Lower leg skin (tissue), 4 donors: ENCODE data around the gene GRB10. TPM values are rescaled to one million over a fixed set of nuclear protein-coding genes. Genes with fewer than 3 reads are reported as not detected.

Source experiments
- DNase-seq, 2 donors: peaks; one replicate each; pipeline ENCODE4 v3.0.0-alpha.2; 2019; ENCODE audit warnings: low spot score in 2 of 2
- H3K4me3 ChIP-seq: fragments of 200-600 bp; sonication (generic); 2 replicates; pipeline ENCODE4 v1.5.1; 2017; ENCODE audit warnings: mild to moderate bottlenecking, low read depth; ENCODE audit not compliant: poor library complexity, severe bottlenecking
- POLR2A ChIP-seq, 2 donors: fragments of 450-650 bp; IDR thresholded peaks; one replicate each; pipeline ENCODE4 v1.6.1; 2016 to 2017; ENCODE audit warnings: antibody characterized with exemption in 2 of 2, mild to moderate bottlenecking in 1 of 2, moderate library complexity in 1 of 2
- WGBS, 2 donors: methylation state at CpG; one replicate each; pipeline ENCODE4 v1.1.5; 2018; 5-methylcytosine and 5-hydroxymethylcytosine counted together
- intact Hi-C: fragments of 100-400 bp; cut with DNase I; formaldehyde crosslinking; loops from one replicate; pipeline ENCODE4 v1.15.0; 2023; ENCODE audit warnings: low total_unique reads
- total RNA-seq, 4 donors: library from RNA; depleted of rRNA; stranded (reverse); fragments of >200 nt; gene quantifications; one replicate each; pipeline ENCODE4 v1.1.0, GENCODE V29; 2016
- TF ChIP-seq, protein P1 (sequence below), 3 donors: fragments of 450-650 bp; IDR thresholded peaks; one replicate each; pipeline ENCODE4 v1.5.1; 2016; ENCODE audit warnings: antibody characterized with exemption in 3 of 3, mild to moderate bottlenecking in 3 of 3, moderate library complexity in 2 of 3

GRB10 gene
- total RNA-seq, 4 donors from 2014 or later, result 6.6 to 25.7 (median 15.2) TPM

DNA sequence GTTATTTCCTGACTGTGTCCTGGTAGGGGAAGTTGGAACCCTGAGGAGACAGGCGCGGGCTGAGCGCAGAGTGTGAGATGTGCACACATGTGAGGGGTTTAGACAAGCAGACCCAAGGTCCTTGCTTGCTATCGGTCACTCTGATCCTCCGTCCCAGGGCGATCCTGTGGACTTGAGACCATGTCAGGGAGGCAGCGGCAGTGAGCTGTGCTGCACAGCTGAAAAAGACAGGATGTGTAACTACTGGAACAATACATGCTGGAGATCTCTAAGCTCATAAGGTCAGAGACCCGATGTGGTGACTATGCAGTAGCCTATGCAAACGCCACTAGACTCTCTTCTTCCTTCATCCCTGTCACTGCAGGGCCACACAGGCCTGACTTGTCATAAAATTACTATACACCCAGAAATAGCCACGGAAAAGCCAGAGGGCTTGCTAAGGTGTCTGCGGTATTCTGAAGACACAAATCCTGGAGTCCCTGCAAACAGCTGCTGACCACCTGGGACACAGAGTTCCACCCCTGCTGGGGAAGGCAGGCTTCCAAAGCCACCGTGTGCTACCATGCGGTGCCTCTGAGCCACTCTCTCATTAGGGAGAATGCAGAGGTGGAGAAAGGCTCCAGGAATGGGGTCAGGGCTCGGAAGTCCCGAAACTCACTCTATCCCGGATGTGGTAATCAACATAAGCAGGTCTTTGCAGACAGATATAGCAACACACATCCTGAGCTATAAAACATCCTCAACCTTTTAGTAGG is 126.4 kb downstream of the GRB10 start:
- no peak overlapping the region for H3K4me3 ChIP-seq
- 85 to 86% methylated on average over 16 of the region's 16 CpGs for WGBS, 2 donors
- no peak for TF ChIP-seq POLR2A (IDR thresholded peaks at IDR 0.05)
- TF ChIP-seq, protein P1, sequence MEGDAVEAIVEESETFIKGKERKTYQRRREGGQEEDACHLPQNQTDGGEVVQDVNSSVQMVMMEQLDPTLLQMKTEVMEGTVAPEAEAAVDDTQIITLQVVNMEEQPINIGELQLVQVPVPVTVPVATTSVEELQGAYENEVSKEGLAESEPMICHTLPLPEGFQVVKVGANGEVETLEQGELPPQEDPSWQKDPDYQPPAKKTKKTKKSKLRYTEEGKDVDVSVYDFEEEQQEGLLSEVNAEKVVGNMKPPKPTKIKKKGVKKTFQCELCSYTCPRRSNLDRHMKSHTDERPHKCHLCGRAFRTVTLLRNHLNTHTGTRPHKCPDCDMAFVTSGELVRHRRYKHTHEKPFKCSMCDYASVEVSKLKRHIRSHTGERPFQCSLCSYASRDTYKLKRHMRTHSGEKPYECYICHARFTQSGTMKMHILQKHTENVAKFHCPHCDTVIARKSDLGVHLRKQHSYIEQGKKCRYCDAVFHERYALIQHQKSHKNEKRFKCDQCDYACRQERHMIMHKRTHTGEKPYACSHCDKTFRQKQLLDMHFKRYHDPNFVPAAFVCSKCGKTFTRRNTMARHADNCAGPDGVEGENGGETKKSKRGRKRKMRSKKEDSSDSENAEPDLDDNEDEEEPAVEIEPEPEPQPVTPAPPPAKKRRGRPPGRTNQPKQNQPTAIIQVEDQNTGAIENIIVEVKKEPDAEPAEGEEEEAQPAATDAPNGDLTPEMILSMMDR (IDR thresholded peaks at IDR 0.05), result no peak
- intact Hi-C loops, result no loop called here
- peak; percentile 11 to 82 for DNase-seq

DNA sequence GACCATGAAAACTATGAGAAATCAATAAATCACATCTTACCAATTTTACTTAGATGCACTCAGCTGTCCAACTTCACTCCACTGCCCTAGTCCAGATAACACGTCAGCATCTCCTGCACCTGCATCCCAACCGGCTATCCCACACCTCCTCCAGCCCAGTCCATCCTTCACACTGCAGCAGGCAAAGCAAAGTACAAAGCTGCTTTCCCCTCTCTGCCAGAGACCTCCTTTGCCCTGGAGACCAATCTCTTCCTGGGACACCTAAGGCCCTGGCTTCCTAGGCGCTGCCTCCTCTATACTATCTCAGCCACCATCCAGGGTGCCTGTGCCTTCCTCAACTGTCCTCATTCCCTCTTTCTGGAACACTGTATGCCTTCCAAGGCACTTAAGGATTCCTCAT is 127.2 kb downstream of the GRB10 start:
- peak; percentile 8 to 50 for DNase-seq
- no peak for TF ChIP-seq POLR2A (IDR thresholded peaks at IDR 0.05)
- TF ChIP-seq, protein P1 (IDR thresholded peaks at IDR 0.05), result no peak
- intact Hi-C loops, result no loop called here
- H3K4me3 ChIP-seq, result no peak overlapping the region
- 97% methylated on average over 3 of the region's 3 CpGs for WGBS, 2 donors

DNA sequence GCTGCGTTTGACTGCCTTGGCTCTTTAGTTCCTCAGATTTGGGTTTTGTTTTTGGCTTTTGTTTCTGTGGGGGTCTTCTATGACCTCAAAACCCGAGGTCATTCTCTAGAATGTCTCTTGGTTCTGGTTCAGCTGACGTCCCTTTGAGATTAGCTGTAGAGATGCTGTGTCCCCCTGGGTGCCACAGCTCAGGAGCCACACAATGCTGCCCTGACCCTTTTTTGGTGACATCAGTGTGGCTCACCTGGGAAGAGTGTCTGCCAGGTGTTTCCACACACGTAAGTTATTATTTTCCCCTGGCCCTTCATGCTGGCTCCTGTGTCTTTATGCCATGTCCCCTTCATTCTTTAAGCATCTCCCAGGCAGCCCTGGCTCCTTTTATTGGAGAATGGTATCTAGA is 127.7 kb downstream of the GRB10 start:
- no peak for TF ChIP-seq POLR2A (IDR thresholded peaks at IDR 0.05)
- TF ChIP-seq, protein P1 (IDR thresholded peaks at IDR 0.05), result no peak
- 85 to 86% methylated on average over 4 of the region's 4 CpGs for WGBS, 2 donors
- H3K4me3 ChIP-seq, result no peak overlapping the region
- peak; percentile 8 to 56 for DNase-seq
- intact Hi-C loops, result no loop called here

DNA sequence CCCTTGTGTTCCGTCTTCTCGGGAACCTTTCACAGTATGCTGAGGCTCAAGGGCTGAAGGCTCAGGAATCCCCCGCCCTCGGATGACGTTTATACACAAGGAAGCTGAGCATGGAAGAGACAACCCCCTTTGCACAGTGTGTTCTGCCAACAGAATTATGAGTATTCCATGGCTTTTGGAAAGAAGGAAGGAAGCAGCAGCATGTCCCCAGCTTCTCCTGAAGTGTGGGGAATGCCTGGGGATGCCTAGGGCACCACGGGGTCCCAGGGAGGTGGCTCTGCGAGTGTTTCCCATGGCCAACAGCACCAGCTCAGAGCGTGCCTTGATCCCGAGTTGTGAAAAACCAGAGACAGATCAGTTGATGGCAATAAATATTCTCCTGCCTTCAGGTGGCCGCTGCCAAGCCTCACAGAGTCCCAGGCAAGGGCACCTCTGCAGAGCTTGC is 128.7 kb downstream of the GRB10 start:
- TF ChIP-seq POLR2A (IDR thresholded peaks at IDR 0.05), result no peak
- TF ChIP-seq, protein P1 (IDR thresholded peaks at IDR 0.05), result no peak
- intact Hi-C loops, result no loop called here
- no peak overlapping the region for H3K4me3 ChIP-seq
- 58 to 69% methylated on average over 10 of the region's 10 CpGs for WGBS, 2 donors
- peak; percentile 80 to 92 for DNase-seq

DNA sequence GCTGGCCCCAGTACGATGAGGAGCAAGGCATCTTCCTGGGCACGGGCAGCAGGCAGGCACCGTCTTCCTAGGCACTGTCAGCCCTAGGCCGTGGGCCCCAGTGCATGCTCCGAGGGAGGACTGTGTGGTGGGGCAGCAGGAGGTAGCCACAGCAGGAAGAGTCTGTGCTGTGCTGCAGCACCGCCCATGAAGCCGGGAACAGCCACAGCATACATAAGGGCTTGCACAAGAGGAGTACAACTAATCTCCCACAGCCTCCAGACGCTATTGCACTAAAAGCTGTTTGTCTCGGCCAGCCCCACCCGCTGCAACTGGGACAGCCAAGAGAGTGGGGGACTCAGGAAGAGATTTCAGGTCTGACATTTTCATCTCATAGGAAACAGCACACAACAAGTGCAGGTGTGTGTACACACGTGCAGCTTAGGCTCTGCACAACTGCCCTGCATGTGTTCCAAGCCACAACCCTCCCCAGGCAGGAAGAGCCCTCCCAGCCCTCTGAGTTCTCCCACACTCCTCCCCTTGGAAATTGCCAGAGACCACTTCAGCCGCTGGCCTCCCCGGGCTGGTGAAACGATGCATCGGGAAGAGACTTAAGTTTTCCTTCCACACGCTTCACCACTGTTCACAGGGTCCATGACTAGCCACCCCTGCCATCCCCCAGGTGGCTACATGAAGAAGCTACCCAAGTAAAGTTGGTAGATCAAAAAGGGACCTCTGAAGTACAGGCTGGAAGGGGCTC is 129.4 kb downstream of the GRB10 start:
- TF ChIP-seq POLR2A (IDR thresholded peaks at IDR 0.05), result no peak
- TF ChIP-seq, protein P1 (IDR thresholded peaks at IDR 0.05), result no peak
- H3K4me3 ChIP-seq, result no peak overlapping the region
- WGBS, 2 donors, result 62 to 66% methylated on average over 16 of the region's 16 CpGs
- peak; percentile 63 to 91 for DNase-seq
- intact Hi-C loops, result no loop called here
